ENCODE measurements around the gene CAMK2A. TPM values are rescaled to one million over a fixed set of nuclear protein-coding genes. Genes with fewer than 3 reads are reported as not detected.

CAMK2A gene
- total and polyA plus RNA-seq, 3 experiments from 2014 or later, result not detected

- Histone ChIP-seq H3K4me3 (ENCODE audit: low read length) (no peak overlapping the region), H3K36me3 (ENCODE audit: insufficient read depth, low read length) (no peaks in the 10 kb centered on the region), H3K9me3 (ENCODE audit: low read length) (no peaks in the 10 kb centered on the region), H3K27ac (ENCODE audit: low read depth, low read length) (no peak overlapping the region), H3K4me1 (ENCODE audit: insufficient read depth, low read length) (no peaks in the 10 kb centered on the region), H3K27me3 (ENCODE audit: insufficient read depth, low read length, poor library complexity, severe bottlenecking) (no peaks in the 10 kb centered on the region)
- ChIA-PET POLR2A (no interaction called here), CTCF (no interaction called here)
- H3K4me3 Mint-ChIP-seq, result no peak overlapping the region
- H3K36me3 Mint-ChIP-seq, result no peaks in the 10 kb centered on the region
- H3K4me1 Mint-ChIP-seq, result no peaks in the 10 kb centered on the region
- no peaks in the 10 kb centered on the region for H3K9me3 Mint-ChIP-seq
- DNase-seq, result no peak
- H3K27ac Mint-ChIP-seq, result no peak overlapping the region
- peaks cover 7 to 9% of the 10 kb centered on the region in 2 donors for H3K27me3 Mint-ChIP-seq
These were observed 23.9 kb upstream of the CAMK2A start for GRCh38 chr5:150313501-150313900.

- no peak overlapping the region for H3K27ac Mint-ChIP-seq
- POLR2A ChIA-PET, result no interaction called here
These were observed 22.9 kb upstream of the CAMK2A start for GRCh38 chr5:150312518-150312917.

GRCh38 chr5:150311015-150311692 lies 21.6 kb upstream of the CAMK2A start:
- ChIA-PET CTCF (no interaction called here), POLR2A (no interaction called here)

More at GRCh38 chr5:150312518-150312917, 22.9 kb upstream of the CAMK2A start:
- peaks cover 3 to 5% of the 10 kb centered on the region in 2 donors for H3K27me3 Mint-ChIP-seq
- no peaks in the 10 kb centered on the region for H3K9me3 ChIP-seq (ENCODE audit: low read length)
- no peak for DNase-seq
- H3K9me3 Mint-ChIP-seq, result no peaks in the 10 kb centered on the region
- H3K36me3 Mint-ChIP-seq, result no peaks in the 10 kb centered on the region
- no peaks in the 10 kb centered on the region for H3K27me3 ChIP-seq (ENCODE audit: insufficient read depth, low read length, poor library complexity, severe bottlenecking)
- CTCF ChIA-PET, result no interaction called here
- H3K4me1 ChIP-seq (ENCODE audit: insufficient read depth, low read length), result no peaks in the 10 kb centered on the region
- H3K27ac ChIP-seq (ENCODE audit: low read depth, low read length), result no peak overlapping the region
- no peak overlapping the region for H3K4me3 Mint-ChIP-seq
- no peaks in the 10 kb centered on the region for H3K36me3 ChIP-seq (ENCODE audit: insufficient read depth, low read length)
- no peaks in the 10 kb centered on the region for H3K4me1 Mint-ChIP-seq
- no peak overlapping the region for H3K4me3 ChIP-seq (ENCODE audit: low read length)

GRCh38 chr5:150310246-150310645 lies 20.7 kb upstream of the CAMK2A start:
- H3K9me3 Mint-ChIP-seq, result no peaks in the 10 kb centered on the region
- no peak overlapping the region for H3K27ac ChIP-seq (ENCODE audit: low read depth, low read length)
- DNase-seq, result no peak
- H3K4me3 Mint-ChIP-seq, result no peak overlapping the region
- H3K4me1 ChIP-seq (ENCODE audit: insufficient read depth, low read length), result no peaks in the 10 kb centered on the region
- H3K27me3 ChIP-seq (ENCODE audit: insufficient read depth, low read length, poor library complexity, severe bottlenecking), result no peaks in the 10 kb centered on the region
- H3K36me3 Mint-ChIP-seq, result no peaks in the 10 kb centered on the region
- no peak overlapping the region for H3K4me3 ChIP-seq (ENCODE audit: low read length)
- H3K4me1 Mint-ChIP-seq, result peaks cover 0 to 5% (median 0%) of the 10 kb centered on the region in 3 donors
- no peaks in the 10 kb centered on the region for H3K9me3 ChIP-seq (ENCODE audit: low read length)
- no peaks in the 10 kb centered on the region for H3K36me3 ChIP-seq (ENCODE audit: insufficient read depth, low read length)
- ChIA-PET POLR2A (no interaction called here), CTCF (no interaction called here)
- no peak overlapping the region for H3K27ac Mint-ChIP-seq
- H3K27me3 Mint-ChIP-seq, result peaks cover 4 to 5% of the 10 kb centered on the region in 2 donors

More at GRCh38 chr5:150311015-150311692, 21.6 kb upstream of the CAMK2A start:
- Histone ChIP-seq H3K27ac (ENCODE audit: low read depth, low read length) (no peak overlapping the region), H3K27me3 (ENCODE audit: insufficient read depth, low read length, poor library complexity, severe bottlenecking) (no peaks in the 10 kb centered on the region), H3K36me3 (ENCODE audit: insufficient read depth, low read length) (no peaks in the 10 kb centered on the region), H3K4me1 (ENCODE audit: insufficient read depth, low read length) (no peaks in the 10 kb centered on the region), H3K9me3 (ENCODE audit: low read length) (no peaks in the 10 kb centered on the region), H3K4me3 (ENCODE audit: low read length) (no peak overlapping the region)
- Mint-ChIP-seq H3K27me3 (peaks cover 3 to 5% of the 10 kb centered on the region in 2 donors), H3K9me3 (no peaks in the 10 kb centered on the region), H3K4me1 (no peaks in the 10 kb centered on the region), H3K4me3 (no peak overlapping the region), H3K27ac (no peak overlapping the region), H3K36me3 (no peaks in the 10 kb centered on the region)
- DNase-seq, result no peak

GRCh38 chr5:150309886-150310239 lies 20.3 kb upstream of the CAMK2A start:
- no peaks in the 10 kb centered on the region for H3K9me3 Mint-ChIP-seq
- no peaks in the 10 kb centered on the region for H3K9me3 ChIP-seq (ENCODE audit: low read length)
- peaks cover 0 to 6% (median 0%) of the 10 kb centered on the region in 3 donors for H3K4me1 Mint-ChIP-seq
- no peak overlapping the region for H3K27ac ChIP-seq (ENCODE audit: low read depth, low read length)
- CTCF ChIA-PET, result no interaction called here
- H3K36me3 ChIP-seq (ENCODE audit: insufficient read depth, low read length), result no peaks in the 10 kb centered on the region
- no peaks in the 10 kb centered on the region for H3K36me3 Mint-ChIP-seq
- H3K4me3 Mint-ChIP-seq, result no peak overlapping the region
- POLR2A ChIA-PET, result no interaction called here
- no peak overlapping the region for H3K27ac Mint-ChIP-seq
- H3K4me1 ChIP-seq (ENCODE audit: insufficient read depth, low read length), result no peaks in the 10 kb centered on the region
- DNase-seq, result no peak
- H3K27me3 Mint-ChIP-seq, result peaks cover 5 to 7% of the 10 kb centered on the region in 2 donors
- no peaks in the 10 kb centered on the region for H3K27me3 ChIP-seq (ENCODE audit: insufficient read depth, low read length, poor library complexity, severe bottlenecking)
- H3K4me3 ChIP-seq (ENCODE audit: low read length), result no peak overlapping the region

GRCh38 chr5:150309101-150309885 lies 19.7 kb upstream of the CAMK2A start:
- Histone ChIP-seq H3K9me3 (ENCODE audit: low read length) (no peaks in the 10 kb centered on the region), H3K27me3 (ENCODE audit: insufficient read depth, low read length, poor library complexity, severe bottlenecking) (no peaks in the 10 kb centered on the region), H3K4me3 (ENCODE audit: low read length) (no peak overlapping the region), H3K36me3 (ENCODE audit: insufficient read depth, low read length) (no peaks in the 10 kb centered on the region), H3K4me1 (ENCODE audit: insufficient read depth, low read length) (no peaks in the 10 kb centered on the region), H3K27ac (ENCODE audit: low read depth, low read length) (no peak overlapping the region)
- no peak overlapping the region for H3K27ac Mint-ChIP-seq
- no peak overlapping the region for H3K4me3 Mint-ChIP-seq
- no peaks in the 10 kb centered on the region for H3K36me3 Mint-ChIP-seq
- ChIA-PET POLR2A (no interaction called here), CTCF (no interaction called here)
- peaks cover 0 to 6% (median 0%) of the 10 kb centered on the region in 3 donors for H3K4me1 Mint-ChIP-seq
- H3K9me3 Mint-ChIP-seq, result no peaks in the 10 kb centered on the region
- peaks cover 4 to 6% of the 10 kb centered on the region in 2 donors for H3K27me3 Mint-ChIP-seq
- DNase-seq, result no peak

- CTCF ChIA-PET, result no interaction called here
- Mint-ChIP-seq H3K36me3 (no peaks in the 10 kb centered on the region), H3K4me3 (no peak overlapping the region), H3K27ac (no peak overlapping the region), H3K4me1 (peaks cover 0 to 6% (median 0%) of the 10 kb centered on the region in 3 donors), H3K27me3 (peaks cover 12 to 14% of the 10 kb centered on the region in 2 donors), H3K9me3 (no peaks in the 10 kb centered on the region)
- Histone ChIP-seq H3K4me3 (ENCODE audit: low read length) (no peak overlapping the region), H3K27me3 (ENCODE audit: insufficient read depth, low read length, poor library complexity, severe bottlenecking) (no peaks in the 10 kb centered on the region), H3K27ac (ENCODE audit: low read depth, low read length) (no peak overlapping the region), H3K4me1 (ENCODE audit: insufficient read depth, low read length) (no peaks in the 10 kb centered on the region), H3K9me3 (ENCODE audit: low read length) (no peaks in the 10 kb centered on the region), H3K36me3 (ENCODE audit: insufficient read depth, low read length) (no peaks in the 10 kb centered on the region)
- no peak for DNase-seq
- POLR2A ChIA-PET, result no interaction called here
These were observed 18.2 kb upstream of the CAMK2A start for GRCh38 chr5:150307617-150308426.

GRCh38 chr5:150306775-150307174 lies 17.2 kb upstream of the CAMK2A start:
- no peak overlapping the region for H3K4me3 Mint-ChIP-seq
- CTCF ChIA-PET, result no interaction called here

More at GRCh38 chr5:150306775-150307174, 17.2 kb upstream of the CAMK2A start:
- Mint-ChIP-seq H3K36me3 (no peaks in the 10 kb centered on the region), H3K27me3 (peaks cover 12 to 15% of the 10 kb centered on the region in 2 donors), H3K27ac (no peak overlapping the region), H3K9me3 (no peaks in the 10 kb centered on the region), H3K4me1 (peaks cover 0 to 6% (median 2%) of the 10 kb centered on the region in 3 donors)
- no peak for DNase-seq
- Histone ChIP-seq H3K27me3 (ENCODE audit: insufficient read depth, low read length, poor library complexity, severe bottlenecking) (no peaks in the 10 kb centered on the region), H3K27ac (ENCODE audit: low read depth, low read length) (no peak overlapping the region), H3K4me3 (ENCODE audit: low read length) (no peak overlapping the region), H3K9me3 (ENCODE audit: low read length) (no peaks in the 10 kb centered on the region), H3K4me1 (ENCODE audit: insufficient read depth, low read length) (no peaks in the 10 kb centered on the region), H3K36me3 (ENCODE audit: insufficient read depth, low read length) (no peaks in the 10 kb centered on the region)
- POLR2A ChIA-PET, result no interaction called here

Data from CD8-positive, alpha-beta memory T cell (primary cell).